Right lung (tissue), 5 donors: ENCODE data around the gene ZNF362. TPM values are rescaled to one million over a fixed set of nuclear protein-coding genes. Genes with fewer than 3 reads are reported as not detected.

Experiments used
- DNase-seq, 2 donors: peaks; one replicate each; pipeline ENCODE4 v3.0.0-alpha.2; 2013
- polyA plus RNA-seq, 5 donors: library from polyadenylated mRNA; unstranded; fragments of 120-200 nt; gene quantifications; one replicate each; pipeline versions ENCODE4 v1.2.1 to v1.2.3, GENCODE V29; 2013; ENCODE audit warnings: inconsistent platforms in 1 of 5, low replicate concordance in 1 of 5; ENCODE audit not compliant: insufficient read length in 5 of 5, insufficient read depth in 1 of 5

The ZNF362 gene
- polyA plus RNA-seq, 5 donors = 47.5 to 67.3 (median 53.1) TPM

- DNase-seq = no peak
Observed at GRCh38 chr1:33343539-33343938, 87.2 kb downstream of the ZNF362 start.

GRCh38 chr1:33344896-33345560 is 88.7 kb downstream of the ZNF362 start:
- no peak for DNase-seq

GRCh38 chr1:33346533-33346926 is 90.2 kb downstream of the ZNF362 start:
- no peak for DNase-seq

GRCh38 chr1:33346927-33347649 is 90.8 kb downstream of the ZNF362 start:
- no peak for DNase-seq

GRCh38 chr1:33347650-33347992 is 91.3 kb downstream of the ZNF362 start:
- no peak for DNase-seq

- no peak for DNase-seq
Observed at GRCh38 chr1:33348194-33348593, 91.9 kb downstream of the ZNF362 start.

GRCh38 chr1:33348676-33349080 is 92.4 kb downstream of the ZNF362 start:
- DNase-seq = no peak

GRCh38 chr1:33349081-33349759 is 92.9 kb downstream of the ZNF362 start:
- DNase-seq = no peak

- DNase-seq = peak; percentile 81 to 85
Observed at GRCh38 chr1:33349778-33350610, 93.7 kb downstream of the ZNF362 start.

Other genes starting within 250 kb of the ZNF362 start
- 100 to 1,000 TPM; 155 to 193 (median 179) TPM for gene AK2, start 219.6 kb upstream of the ZNF362 start, polyA plus RNA-seq
- gene AZIN2, start 175.3 kb upstream of the ZNF362 start, polyA plus RNA-seq = 10 to 100 TPM in 2 of 5 donors, 1 to 10 TPM in 3; 6.5 to 10.6 (median 8.0) TPM
- 1 to 10 TPM; 4.2 to 6.4 (median 5.0) TPM for gene TRIM62, start 74.4 kb upstream of the ZNF362 start, polyA plus RNA-seq
- under 1 TPM in 1 of 5 donors, not detected in 4; 0.15 TPM for gene A3GALT2, start 64.6 kb downstream of the ZNF362 start, polyA plus RNA-seq
- gene PHC2, start 174.6 kb downstream of the ZNF362 start, polyA plus RNA-seq = 10 to 100 TPM; 71.7 to 90.2 (median 83.1) TPM
- gene ZSCAN20, start 216.2 kb downstream of the ZNF362 start, polyA plus RNA-seq = 1 to 10 TPM; 3.3 to 5.5 (median 4.6) TPM